ACHN (cell line): ENCODE measurements around the gene SPAG6.

Source experiments
- DNase-seq: peaks from one replicate; pipeline ENCODE4 v3.0.0-alpha.2; 2015
- in situ Hi-C: cut with HindIII; loops from 2 replicates; pipeline ENCODE4 v1.10.0; 2017; ENCODE audit warnings: low sequenced_read_pairs, low pct_ligation_motif_present, low pct_unique_long_range_greater_than_20kb

The SPAG6 gene

DNA sequence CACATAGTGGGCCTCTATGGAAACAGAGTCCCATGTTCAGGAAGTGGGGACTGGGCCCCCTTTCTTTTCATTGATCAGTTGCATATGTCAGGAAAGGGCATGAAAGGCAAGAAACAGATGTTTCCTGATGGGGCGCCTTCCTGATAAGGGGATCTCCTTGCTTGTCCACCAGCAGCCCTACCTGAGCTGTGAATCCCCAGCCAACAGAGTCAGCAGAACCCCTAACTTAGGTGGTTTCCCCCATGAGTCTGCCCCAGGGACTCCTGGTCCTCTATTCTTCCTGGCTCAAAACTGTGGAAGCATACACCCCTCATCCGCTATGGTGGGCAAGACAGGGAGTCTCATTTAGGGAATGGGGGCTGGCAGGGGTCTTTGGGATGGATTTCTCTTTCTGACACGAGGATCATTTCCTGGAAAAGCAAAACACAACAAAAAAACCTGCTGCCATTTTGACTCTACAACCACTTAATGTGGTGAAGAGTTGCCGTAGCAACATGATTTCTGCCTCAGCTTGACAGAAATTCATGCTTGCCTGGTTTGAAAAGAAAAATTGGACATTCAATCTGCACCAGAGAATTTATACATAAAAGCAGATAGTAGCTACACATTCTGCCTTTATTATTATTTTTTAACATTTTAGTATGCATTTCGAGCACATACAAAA lies 119.8 kb downstream of the SPAG6 start:
- in situ Hi-C loops, result no loop called here
- DNase-seq, result no peak

DNA sequence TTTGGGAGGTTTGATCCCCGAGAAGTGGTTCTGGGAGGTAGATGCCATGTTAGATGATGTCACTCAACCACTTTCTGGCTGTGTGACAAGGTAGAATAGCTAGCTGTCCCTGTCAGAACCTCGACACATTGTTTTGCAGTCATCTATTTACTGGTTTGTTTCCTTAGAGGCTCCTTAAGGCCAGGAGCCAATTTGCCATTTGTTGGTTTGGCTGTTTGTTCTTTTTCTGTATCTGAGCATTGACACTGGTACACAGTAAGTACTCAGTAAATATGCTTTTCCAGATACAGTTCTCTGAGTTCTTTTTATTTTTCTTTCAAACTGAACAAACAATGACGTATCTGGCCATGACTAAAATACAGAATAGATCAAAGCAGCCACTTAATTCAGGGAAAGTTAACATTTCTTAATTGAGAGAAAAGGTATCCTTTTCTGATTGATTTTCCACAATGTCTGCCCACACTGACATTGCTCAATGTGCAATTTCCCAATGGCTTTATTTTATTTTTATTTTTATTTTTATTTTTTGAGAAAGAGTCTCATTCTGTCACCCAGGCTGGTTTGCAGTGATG lies 121.6 kb downstream of the SPAG6 start:
- in situ Hi-C loops, result no loop called here

More for the DNA sequence above, 121.6 kb downstream of the SPAG6 start:
- no peak for DNase-seq
